HCT116 (cell line): Measurements from ENCODE around the gene SEMA5A.

Experiments
- CEBPB ChIP-seq: IDR thresholded peaks from 2 replicates; pipeline ENCODE4 v1.6.1; 2012; ENCODE audit warnings: low read depth
- CTCF ChIP-seq, 3 experiments: fragments of 200-600 bp in 1 of 3; sonication (generic) in 1 of 3; IDR thresholded peaks in 2 of 3; conservative IDR thresholded peaks in 1 of 3; 2 replicates each; pipeline ENCODE4 v1.5.1; 2012 to 2017; ENCODE audit warnings: low read depth in 2 of 3, low read length in 2 of 3, antibody characterized with exemption in 1 of 3, borderline replicate concordance in 1 of 3, control low read depth in 1 of 3, mild to moderate bottlenecking in 1 of 3, mixed read lengths in 1 of 3, mixed run types in 1 of 3, moderate library complexity in 1 of 3; ENCODE audit not compliant: insufficient read depth in 1 of 3
- EZH2 ChIP-seq: fragments of 200-600 bp; sonication (generic); IDR thresholded peaks from 2 replicates; pipeline ENCODE4 v1.6.1; 2017; ENCODE audit warnings: antibody characterized with exemption, mixed run types
- EZH2phosphoT487 ChIP-seq: fragments of 200-600 bp; IDR thresholded peaks from 2 replicates; pipeline ENCODE4 v1.6.1; 2018; ENCODE audit warnings: antibody characterized with exemption, borderline replicate concordance
- POLR2A ChIP-seq: IDR thresholded peaks from 2 replicates; pipeline ENCODE4 v1.7.0; 2011; ENCODE audit warnings: borderline replicate concordance; ENCODE audit not compliant: insufficient read depth, insufficient read length; ENCODE audit errors: extremely low read depth
- RAD21 ChIP-seq: IDR thresholded peaks from 2 replicates; pipeline ENCODE4 v1.6.1; 2012; ENCODE audit warnings: low read depth, mild to moderate bottlenecking
- ZNF274 ChIP-seq: fragments of 200-500 bp; sonication (Bioruptor generic); IDR thresholded peaks from 2 replicates; pipeline ENCODE4 v1.6.1; 2014; ENCODE audit warnings: mild to moderate bottlenecking, low read depth, low read length, inconsistent platforms
- TF ChIP-seq, protein P1 (sequence below): IDR thresholded peaks from 2 replicates; pipeline ENCODE4 v1.6.1; 2012
- TF ChIP-seq, protein P2 (sequence below): IDR thresholded peaks from 2 replicates; pipeline ENCODE4 v1.6.1; 2012; ENCODE audit warnings: low read depth
- TF ChIP-seq, protein P3 (sequence below): IDR thresholded peaks from 2 replicates; pipeline ENCODE4 v1.6.1; 2012

DNA sequence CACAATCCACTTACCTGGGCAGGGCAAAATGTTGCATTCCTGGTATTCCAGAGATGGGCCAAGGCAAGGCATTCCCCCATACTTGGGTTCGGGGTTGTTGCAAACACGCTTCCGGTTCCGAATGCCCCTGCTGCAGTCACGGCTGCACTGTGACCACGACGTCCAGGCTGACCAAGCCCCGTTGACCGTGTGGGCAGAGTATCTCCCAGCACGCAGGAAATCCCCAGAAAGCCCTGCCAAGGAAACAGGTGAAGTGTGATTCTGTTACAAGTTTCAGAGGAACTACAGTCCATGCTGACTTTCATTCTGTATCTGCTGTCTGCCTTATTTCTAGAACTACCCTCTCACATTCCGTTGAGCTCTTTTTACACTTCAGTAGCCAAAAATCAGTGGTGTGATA lies 483.0 kb downstream of the SEMA5A start:
- TF ChIP-seq CEBPB (no peak), CTCF (IDR thresholded peaks at IDR 0.05 in 2 of 3, conservative IDR thresholded peaks at IDR 0.05 in 1 of 3; ENCODE audit: borderline replicate concordance in 1 of 3, insufficient read depth in 1 of 3, low read depth in 2 of 3, low read length in 2 of 3) (no peak), POLR2A (no peak), RAD21 (no peak), EZH2phosphoT487 (no peak), ZNF274 (no peak), EZH2 (no peak)
- TF ChIP-seq, protein P1, sequence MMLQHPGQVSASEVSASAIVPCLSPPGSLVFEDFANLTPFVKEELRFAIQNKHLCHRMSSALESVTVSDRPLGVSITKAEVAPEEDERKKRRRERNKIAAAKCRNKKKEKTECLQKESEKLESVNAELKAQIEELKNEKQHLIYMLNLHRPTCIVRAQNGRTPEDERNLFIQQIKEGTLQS = no peak
- TF ChIP-seq, protein P2, sequence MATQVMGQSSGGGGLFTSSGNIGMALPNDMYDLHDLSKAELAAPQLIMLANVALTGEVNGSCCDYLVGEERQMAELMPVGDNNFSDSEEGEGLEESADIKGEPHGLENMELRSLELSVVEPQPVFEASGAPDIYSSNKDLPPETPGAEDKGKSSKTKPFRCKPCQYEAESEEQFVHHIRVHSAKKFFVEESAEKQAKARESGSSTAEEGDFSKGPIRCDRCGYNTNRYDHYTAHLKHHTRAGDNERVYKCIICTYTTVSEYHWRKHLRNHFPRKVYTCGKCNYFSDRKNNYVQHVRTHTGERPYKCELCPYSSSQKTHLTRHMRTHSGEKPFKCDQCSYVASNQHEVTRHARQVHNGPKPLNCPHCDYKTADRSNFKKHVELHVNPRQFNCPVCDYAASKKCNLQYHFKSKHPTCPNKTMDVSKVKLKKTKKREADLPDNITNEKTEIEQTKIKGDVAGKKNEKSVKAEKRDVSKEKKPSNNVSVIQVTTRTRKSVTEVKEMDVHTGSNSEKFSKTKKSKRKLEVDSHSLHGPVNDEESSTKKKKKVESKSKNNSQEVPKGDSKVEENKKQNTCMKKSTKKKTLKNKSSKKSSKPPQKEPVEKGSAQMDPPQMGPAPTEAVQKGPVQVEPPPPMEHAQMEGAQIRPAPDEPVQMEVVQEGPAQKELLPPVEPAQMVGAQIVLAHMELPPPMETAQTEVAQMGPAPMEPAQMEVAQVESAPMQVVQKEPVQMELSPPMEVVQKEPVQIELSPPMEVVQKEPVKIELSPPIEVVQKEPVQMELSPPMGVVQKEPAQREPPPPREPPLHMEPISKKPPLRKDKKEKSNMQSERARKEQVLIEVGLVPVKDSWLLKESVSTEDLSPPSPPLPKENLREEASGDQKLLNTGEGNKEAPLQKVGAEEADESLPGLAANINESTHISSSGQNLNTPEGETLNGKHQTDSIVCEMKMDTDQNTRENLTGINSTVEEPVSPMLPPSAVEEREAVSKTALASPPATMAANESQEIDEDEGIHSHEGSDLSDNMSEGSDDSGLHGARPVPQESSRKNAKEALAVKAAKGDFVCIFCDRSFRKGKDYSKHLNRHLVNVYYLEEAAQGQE = no peak
- TF ChIP-seq, protein P3, sequence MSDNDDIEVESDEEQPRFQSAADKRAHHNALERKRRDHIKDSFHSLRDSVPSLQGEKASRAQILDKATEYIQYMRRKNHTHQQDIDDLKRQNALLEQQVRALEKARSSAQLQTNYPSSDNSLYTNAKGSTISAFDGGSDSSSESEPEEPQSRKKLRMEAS = no peak
